ENCODE measurements around the gene CNOT4.
"Not testable (repeated sequence)": the region's sequence is repeated elsewhere in the genome, so short reads cannot be mapped to it uniquely, and the experiment has no call there.

CNOT4 gene

DNA sequence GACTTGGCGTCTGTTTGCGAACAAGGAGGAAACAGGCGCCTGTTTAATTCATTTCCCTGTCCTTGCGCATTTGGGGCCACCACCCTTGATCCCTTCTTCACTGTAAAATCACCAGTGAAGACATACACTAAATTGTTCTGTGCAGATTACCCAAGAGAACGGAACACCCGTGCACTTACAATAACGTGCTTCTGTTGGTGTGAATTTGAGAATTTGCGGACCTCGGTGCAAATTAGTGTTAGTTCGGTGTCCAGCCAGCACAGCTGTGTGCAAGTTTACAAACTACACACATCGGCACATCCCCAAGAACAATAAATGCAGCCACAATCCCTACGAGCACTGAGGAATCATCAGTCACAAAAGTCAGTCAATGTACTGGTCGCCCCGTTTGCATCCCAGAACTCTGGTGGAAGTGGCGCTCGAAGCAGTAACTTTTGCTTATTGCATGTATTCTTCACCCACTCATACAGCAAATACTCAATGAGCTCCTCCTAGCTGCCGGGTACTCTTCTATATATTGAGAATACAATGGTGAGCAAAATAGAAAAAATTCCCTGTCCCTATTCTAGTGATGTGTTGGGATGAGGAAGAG, 786 bp upstream of the CNOT4 start:
- peak in 1 of 2 donors; percentile 5 for DNase-seq

- no peak for DNase-seq
These were observed 388 bp downstream of the CNOT4 start for GRCh38 chr7:135509589-135509838.

- DNase-seq = peak in 1 of 2 donors; percentile 48
These were observed 866 bp downstream of the CNOT4 start for GRCh38 chr7:135508883-135509588.

DNA sequence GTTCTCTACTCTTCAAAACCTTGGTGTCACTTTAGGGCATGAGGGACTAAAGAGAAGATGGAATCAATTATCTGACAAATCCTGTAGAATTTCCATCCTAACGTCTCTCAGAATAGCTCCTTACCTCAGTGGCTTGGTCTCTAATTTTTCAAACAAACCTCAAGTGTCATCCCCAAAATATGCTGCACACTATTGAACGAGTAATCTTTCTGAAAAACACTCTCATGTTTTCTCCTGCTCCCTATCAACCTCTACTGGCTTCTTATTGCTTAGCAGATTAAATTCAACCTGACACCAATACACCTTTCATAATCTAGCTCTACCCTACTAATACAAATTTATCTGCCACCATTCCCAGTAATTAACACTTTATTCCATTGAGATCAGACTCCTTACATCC, 8.5 kb downstream of the CNOT4 start:
- DNase-seq = no peak

- no peak for DNase-seq
These were observed 10.1 kb downstream of the CNOT4 start for GRCh38 chr7:135499818-135500217.

GRCh38 chr7:135497161-135497560, 12.7 kb downstream of the CNOT4 start:
- DNase-seq = not testable (repeated sequence)

- DNase-seq = no peak
These were observed 16.5 kb downstream of the CNOT4 start for GRCh38 chr7:135493362-135493761.

DNA sequence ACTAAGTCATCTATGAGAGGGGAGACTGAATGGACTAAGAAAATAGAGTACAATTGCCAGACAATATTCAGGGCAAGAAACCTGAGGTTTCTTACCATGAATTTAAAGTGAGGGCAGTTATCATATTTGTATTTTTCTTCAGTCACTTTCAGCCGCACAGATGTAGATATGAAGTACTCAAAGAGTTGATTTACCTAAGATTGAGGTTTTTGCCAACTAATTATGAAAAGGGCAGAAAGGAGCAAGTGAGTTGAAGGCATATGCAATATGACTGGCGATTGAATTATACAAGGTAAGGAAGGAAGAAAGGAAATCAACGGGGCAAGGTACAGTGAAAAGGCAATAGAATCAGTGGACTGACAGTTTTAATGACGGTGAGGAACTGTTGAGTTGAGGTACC, 17.8 kb downstream of the CNOT4 start:
- DNase-seq = no peak

DNA sequence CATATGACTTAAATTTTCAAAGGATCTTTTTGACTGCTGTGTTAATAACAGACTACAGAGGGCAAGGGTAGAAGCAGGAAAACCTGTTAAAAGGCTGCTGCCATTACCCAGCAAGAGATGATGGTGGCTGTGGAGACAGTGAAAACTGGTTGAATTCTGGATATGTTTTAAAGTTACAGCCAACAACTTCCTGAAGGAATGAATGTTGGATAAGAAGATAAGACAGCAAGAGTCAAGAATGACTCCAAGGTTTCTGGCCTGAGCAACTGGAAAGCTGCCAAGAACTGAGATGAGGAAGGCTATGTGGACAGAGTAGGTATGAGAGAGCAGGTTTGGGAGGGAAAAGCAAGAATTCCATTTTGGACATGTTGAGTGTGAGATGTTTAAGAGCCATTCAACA, 19.1 kb downstream of the CNOT4 start:
- no peak for DNase-seq

DNA sequence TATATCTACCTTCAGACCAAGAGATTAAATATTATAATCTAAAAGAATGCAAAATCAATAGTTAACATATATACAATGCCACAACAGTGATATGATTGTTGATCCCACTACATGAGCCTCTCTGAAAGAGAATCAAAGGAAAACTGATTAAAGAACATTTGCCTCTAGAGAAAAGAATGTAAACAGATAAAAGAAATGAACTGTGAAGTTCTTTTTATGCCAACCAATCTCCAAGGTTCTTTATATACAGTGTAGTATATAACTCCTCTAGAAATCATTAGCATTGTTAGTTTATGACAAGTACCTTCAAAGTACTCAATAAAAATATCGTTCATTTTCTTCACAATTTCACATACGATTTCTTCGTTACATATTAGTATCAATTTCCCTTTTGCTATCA, 20.1 kb downstream of the CNOT4 start:
- DNase-seq = no peak

DNA sequence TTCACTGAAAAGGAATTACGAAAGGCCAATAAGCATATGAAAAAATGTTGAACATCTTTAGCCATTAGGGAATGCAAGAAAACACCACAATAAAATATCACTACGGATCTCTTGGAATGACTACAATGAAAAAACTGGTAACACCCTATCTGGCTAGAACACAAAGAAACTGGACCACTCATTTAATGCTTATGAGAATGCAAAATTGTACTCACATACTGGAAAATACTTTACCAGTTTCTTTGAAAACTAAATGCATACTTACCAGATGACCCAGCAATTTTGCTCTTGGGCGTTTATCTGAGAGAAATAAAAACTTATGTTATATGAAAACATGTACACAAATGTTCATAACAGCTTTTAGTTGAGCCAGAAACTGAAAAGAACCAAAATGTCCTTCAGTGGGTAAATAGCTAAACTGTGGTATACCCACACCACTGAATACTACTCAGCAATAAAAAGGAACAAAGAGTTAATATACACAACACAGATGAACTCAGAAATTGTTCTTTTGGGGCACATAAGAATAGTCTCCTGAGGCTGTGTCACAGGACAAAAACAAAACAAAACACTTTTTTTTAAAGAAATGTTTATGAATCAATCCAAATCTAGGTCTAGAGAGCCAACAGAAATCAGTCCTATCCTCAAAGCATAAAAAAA, 23.5 kb downstream of the CNOT4 start:
- no peak for DNase-seq

DNA sequence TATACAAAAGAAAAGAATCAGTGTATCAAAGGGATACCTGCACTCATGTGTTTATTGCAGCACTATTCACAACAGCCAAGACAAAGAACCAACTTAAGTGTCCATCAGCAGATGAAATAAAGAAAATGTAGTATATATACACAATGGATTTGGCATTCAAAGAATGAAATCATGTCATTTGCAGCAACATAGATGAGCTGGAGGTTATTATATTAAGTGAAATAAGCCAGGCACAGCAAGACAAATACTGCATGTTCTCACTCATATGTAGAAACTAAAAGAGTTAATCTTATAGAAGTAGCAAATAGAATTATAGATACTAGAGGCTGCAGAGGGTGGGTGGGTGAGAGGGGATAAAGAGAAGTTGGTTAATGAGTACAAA, 28.3 kb downstream of the CNOT4 start:
- no peak for DNase-seq

GRCh38 chr7:135480966-135481597, 28.8 kb downstream of the CNOT4 start:
- no peak for DNase-seq

DNA sequence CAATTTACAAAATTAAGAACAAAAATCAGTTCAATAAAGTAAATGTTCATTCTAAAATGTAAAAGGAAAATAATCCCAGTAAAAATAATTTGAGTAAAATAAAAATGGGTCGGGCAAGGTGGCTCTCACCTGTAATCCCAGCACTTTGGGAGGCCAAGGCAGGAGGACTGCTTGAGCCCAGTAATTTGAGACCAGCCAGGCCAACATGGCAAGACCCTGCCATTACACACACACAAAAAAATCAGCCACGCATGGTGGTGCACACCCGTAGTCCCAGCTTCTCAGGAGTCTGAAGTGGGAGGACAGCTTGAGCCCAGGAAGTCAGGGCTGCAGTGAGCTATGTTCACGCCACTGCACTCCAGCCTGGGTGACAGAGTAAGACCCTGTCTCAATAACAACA, 34.4 kb downstream of the CNOT4 start:
- no peak for DNase-seq

DNA sequence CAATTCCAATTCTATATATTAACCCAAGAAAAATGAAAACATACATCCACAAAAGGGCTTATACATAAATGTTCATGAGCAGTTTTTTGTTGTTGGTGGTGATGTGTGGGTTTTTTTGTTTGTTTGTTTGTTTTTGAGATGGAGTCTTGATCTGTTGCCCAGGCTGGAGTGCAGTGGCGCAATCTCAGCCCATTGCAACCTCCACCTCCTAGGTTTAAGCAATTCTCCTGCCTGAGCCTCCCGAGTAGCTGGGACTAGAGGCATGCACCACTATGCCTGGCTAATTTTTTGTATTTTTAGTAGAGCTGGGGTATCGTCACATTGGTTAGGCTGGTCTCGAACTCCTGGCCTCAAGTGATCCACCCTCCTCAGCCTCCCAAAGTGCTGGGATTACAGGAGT, 40.2 kb downstream of the CNOT4 start:
- not testable (repeated sequence) for DNase-seq

DNA sequence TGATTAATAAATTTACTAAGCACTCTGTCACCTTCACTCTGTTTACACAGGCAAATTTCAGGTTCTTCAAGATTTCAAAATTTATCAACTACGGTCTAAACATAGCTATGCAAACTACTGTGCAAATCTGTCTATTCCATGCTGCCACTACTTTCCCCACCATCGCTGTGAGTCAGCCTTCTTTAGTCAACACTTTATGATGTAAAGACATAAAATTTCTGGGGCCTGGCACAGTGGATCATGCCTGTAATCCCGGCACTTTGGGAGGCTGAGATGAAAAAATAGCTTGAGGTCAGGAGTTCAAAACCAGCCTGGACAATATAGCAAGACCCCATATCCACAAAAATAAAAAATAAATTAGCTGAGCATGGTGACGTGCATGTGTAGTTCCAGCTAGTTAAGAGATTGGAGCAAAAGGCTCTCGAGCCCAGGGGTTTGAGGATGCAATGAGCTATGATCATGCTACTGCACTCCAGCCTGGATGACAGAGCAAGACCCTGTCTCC, 42.6 kb downstream of the CNOT4 start:
- no peak for DNase-seq

DNA sequence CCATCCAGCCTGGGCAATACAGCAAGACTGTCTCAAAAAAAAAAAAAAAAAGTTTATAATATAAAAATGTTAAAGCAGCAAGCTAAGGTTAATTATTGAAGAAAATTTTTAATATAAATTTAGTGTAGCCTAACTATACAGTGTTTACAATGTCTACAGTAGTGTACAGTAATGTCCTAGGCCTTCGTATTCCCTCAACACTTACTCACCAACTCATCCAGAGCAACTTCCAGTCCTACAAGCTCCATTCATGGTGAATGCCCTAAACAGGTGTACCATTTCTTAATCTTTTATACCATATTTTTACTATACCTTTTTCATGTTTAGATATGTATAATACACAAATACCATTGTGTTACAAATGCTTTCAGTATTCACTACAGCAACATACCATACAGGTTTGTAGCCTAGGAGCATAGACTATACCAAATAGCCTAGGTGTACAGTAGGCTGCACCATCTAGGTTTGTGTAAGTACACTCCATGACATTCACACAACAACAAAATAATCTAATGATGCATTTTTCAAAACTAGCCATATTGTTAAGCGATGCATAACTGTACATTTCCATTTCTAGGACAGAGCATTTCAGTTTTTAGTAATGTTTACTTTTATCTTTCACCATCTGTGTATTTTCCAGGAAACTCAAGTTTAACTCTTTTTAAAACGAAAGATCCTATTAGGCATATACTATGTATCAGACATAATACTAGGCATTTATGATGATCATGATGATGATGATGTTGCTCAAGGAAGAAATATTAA, 43.3 kb downstream of the CNOT4 start:
- no peak for DNase-seq

- DNase-seq = no peak
These were observed 46.0 kb downstream of the CNOT4 start for GRCh38 chr7:135463908-135464307.

- no peak for DNase-seq
These were observed 49.8 kb downstream of the CNOT4 start for GRCh38 chr7:135459951-135460567.

DNA sequence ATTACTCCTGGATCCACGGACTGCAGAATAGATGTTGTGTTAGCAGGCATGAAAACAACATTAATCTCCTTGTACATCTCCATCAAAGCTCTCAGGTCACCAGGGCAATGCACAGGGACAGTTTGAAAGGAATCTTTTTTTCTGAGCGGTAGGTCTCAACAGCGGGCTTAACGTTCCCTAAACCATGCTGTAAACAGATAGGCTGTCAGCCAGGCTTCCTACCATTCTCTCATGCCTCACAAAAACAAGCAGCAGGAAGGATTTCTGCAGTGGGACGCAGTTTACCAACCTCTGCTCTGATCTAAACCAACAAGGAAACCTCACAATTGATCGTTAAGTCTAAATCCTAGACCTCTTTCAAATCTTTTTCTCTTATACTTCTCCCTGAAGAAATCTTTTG, 50.8 kb downstream of the CNOT4 start:
- no peak for DNase-seq

GRCh38 chr7:135454060-135454459, 55.8 kb downstream of the CNOT4 start:
- DNase-seq = no peak

- no peak for DNase-seq
These were observed 60.5 kb downstream of the CNOT4 start for GRCh38 chr7:135449436-135449835.

DNA sequence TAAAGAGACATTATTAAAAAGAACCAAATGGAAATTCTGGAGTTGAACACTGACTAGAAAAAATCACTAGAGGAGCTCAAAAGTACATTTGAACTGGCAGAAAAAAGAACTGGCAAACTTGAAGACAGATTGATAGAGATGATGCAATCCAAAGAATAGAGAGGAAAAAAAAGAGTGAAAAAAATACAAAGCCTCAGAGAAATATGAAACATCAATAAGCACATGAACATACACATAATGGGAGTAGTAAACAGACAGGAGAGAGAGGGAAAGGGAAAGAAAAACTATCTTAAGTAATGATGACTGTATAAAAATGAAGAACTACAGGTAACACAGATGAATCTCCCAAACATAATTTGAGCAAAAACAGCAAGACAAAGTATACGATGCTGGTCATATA, 61.1 kb downstream of the CNOT4 start:
- DNase-seq = no peak

All from CD4-positive, alpha-beta T cell treated with Interferon alpha-2 for 1 hour (primary cell).